GM12874 (cell line): ENCODE data around the gene CDYL.

Experiments used
- TF ChIP-seq, protein P1 (sequence below): IDR thresholded peaks from 2 replicates; pipeline ENCODE4 v1.5.1; 2011; ENCODE audit warnings: low read depth, mild to moderate bottlenecking, control low read depth, low read length, moderate library complexity; ENCODE audit not compliant: insufficient read depth

The CDYL gene

DNA sequence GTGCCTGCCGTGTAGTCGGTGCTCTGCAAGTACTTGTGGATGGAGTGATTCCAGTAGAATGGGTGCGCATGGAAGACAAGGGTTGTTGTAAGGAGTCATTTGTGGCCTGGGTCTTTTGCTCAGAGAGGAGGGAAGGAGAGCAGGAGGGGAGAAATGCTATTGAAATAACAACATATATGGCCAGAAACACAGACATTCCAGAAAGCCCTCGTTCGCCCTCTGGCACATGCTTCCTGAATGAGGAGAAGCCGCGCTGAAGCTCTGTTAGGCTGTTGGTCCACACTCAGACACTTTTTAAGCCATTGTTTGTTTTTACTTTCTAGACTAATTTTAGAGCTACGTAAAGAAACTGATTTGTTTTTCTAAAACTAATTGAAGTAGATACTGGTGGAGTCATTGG, 120.2 kb downstream of the CDYL start:
- TF ChIP-seq, protein P1, sequence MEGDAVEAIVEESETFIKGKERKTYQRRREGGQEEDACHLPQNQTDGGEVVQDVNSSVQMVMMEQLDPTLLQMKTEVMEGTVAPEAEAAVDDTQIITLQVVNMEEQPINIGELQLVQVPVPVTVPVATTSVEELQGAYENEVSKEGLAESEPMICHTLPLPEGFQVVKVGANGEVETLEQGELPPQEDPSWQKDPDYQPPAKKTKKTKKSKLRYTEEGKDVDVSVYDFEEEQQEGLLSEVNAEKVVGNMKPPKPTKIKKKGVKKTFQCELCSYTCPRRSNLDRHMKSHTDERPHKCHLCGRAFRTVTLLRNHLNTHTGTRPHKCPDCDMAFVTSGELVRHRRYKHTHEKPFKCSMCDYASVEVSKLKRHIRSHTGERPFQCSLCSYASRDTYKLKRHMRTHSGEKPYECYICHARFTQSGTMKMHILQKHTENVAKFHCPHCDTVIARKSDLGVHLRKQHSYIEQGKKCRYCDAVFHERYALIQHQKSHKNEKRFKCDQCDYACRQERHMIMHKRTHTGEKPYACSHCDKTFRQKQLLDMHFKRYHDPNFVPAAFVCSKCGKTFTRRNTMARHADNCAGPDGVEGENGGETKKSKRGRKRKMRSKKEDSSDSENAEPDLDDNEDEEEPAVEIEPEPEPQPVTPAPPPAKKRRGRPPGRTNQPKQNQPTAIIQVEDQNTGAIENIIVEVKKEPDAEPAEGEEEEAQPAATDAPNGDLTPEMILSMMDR = no peak

DNA sequence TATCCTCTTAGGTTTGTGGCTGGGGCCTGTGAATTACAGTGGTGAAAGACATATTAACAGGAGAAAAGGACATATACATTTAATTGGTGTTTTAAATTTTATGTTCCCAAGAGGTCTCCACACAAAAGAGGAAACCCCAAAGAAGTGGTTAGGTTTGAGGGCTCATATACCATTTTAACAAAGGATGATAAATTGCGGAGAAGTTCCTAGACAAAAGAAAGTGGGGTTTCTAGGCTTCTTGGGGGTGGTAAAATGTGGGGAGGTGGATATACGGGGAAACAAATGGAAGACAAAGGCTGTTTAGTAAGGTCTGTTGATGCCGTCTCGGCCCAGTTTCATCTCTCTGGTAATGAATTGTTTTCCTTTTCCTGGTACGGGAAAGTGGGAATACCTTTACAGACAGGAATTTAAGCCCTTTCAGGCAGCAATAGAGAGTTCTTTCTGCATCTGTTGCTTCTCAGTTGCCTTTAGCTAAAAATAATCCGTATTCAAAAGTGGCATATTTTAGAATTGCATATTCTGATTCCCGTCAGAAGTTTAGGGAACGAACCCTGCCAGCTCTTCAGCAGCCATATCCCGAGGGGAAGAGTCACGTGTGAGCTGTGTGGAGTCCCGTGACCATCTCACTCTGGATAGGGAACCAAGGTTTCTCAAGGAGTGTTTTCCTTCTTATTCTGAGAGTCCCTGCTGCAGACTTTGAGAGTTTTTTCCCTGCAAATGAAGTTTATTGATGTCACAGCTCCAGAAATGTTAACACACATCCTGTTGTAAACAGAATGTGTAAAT, 123.2 kb downstream of the CDYL start:
- TF ChIP-seq, protein P1 = no peak

DNA sequence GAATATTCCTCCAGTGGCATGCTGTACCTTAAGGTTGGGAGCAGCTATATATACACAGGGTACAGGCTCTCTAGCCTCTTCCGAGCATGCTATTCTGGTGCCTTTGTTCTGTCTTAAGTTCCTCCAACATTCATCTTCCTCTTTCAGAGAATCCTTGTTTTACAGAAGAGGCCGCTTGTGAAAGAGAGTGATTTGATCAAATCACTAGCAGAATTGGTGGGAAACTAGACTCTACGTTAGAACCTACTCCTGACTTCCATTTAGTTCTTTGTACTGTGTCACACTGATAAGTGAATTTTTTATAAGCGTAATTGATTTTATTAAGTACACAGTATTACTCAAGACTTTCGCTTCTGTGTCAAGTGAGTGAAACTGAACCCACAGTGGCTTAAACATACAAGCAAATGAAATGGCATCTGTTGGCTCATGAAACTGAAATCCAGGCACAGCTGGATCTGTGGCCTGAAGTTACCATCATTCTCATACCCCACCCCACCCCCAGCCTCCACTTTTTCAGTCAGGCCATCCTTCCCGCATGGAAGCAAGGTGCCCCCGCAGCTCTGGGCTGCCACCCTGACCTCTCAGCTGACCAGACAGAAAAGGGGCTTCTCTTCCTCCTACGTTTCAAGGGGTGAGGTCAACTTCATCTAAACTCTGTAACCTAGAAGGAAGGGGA, 125.3 kb downstream of the CDYL start:
- TF ChIP-seq, protein P1 = no peak

DNA sequence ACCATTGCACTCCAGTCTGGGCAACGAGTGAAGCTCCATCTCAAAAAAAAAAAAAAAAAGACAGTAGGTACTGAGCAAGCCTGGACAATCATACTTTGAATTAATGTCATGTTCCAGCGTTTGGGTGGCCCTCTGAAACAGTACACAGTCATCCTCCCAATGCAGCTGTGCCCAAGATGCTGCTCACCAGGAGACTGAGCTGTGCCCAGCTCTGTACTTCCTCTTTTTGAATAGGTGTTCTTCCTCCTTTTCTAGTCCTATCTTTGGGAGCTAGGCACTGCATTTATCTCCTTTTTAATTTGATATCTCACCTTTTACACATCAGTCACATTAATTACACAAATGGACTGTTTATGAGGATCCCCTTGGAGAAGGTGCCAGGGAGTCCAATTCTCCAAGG, 126.2 kb downstream of the CDYL start:
- TF ChIP-seq, protein P1 = no peak

DNA sequence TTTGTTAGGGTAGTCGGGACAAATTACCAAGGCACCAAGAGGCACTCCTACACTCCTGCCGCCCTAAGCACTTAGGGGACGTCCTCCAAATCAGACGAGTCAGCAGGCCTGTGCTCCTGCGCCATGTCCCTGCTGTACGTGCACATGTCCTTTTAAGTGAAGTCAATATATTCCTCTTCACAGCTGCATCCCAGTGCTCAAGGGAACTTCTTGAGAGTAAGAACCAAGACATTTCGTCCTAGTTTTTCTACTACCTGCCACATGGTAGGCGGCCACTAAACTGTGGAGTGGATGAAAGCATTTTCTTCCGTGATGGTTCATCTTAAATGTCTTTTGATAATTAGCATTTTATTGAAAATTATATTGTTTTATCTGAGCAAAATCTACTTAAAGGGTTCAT, 126.9 kb downstream of the CDYL start:
- TF ChIP-seq, protein P1 = no peak

DNA sequence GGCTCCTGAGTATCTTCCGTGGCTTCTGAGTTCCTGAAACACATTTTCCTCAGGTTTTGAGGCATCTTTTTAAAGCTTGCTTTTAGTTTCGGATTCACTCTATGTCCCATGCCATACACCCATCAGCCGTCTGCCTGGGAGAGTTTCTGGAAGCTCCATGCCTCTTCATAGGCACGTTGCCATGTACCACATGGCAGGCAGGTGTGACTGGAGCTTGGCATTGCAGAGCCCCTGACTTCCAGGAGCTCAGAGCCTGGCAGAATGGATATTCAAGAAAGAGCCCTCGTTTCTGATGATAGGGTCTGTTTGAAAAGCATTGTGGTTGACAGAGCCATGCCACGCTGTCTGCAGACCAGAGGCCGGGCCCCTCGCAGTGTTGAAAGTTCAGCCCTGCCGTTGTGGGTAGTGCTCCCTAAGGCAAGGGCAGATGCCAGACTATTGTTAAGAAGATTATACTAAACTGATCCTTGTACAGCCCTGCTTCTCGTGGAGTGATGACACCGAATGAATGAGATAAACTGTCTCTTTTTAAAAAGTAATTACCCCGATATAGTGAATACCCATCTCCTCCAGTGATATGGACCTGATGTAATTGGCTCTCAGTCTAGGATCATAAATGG, 127.7 kb downstream of the CDYL start:
- TF ChIP-seq, protein P1 = no peak

DNA sequence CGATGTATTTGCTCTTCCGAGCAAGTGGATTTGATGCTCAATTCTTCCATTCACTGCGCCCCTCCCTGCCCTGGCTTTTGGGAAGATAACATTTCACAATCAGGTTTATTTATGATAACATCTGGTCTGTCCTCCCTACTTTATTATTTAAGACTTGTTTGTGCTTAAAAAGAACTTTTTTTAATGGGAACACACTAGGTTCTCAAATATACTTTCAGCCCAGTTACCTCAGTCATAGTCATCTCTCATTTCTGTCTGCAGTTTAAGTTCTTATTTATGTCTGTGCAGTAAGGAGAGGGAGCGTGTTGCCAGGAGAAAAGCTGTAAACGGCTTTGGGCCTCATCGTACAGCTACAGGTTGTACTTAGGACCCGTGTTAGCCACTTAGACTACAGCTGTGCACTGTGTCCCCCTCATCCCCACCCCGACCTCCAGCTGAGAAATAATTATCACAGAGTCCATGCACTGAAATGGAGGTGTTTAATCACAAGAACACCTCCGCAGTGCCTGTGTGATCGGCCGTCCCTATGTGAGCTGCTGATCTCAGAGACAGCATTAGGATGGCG, 128.3 kb downstream of the CDYL start:
- TF ChIP-seq, protein P1 = no peak
